DOHH2 (cell line): ENCODE data around the gene EEF2.
"Not testable (repeated sequence)": the region's sequence is repeated elsewhere in the genome, so short reads cannot be mapped to it uniquely, and the experiment has no call there.

ENCODE experiments used
- H3F3A ChIP-seq: fragments of 200-600 bp; sonication (generic), shearing (Covaris generic); 2 replicates; pipeline ENCODE4 v1.6.0; 2016; ENCODE audit warnings: antibody characterized with exemption, mild to moderate bottlenecking; ENCODE audit not compliant: control insufficient read depth, insufficient read depth
- H3K27ac ChIP-seq: fragments of 200-600 bp; sonication (generic); 2 replicates; pipeline ENCODE4 v1.5.1; 2014; ENCODE audit warnings: low read depth, mild to moderate bottlenecking, low read length, moderate library complexity
- H3K27me3 ChIP-seq: fragments of 200-600 bp; sonication (generic); 2 replicates; pipeline ENCODE4 v1.6.1; 2014; ENCODE audit warnings: mild to moderate bottlenecking, low read length, mixed read lengths; ENCODE audit not compliant: control insufficient read depth
- H3K36me3 ChIP-seq: fragments of 200-600 bp; sonication (generic); 2 replicates; pipeline ENCODE4 v1.6.1; 2014; ENCODE audit warnings: mild to moderate bottlenecking, low read length, moderate library complexity, mixed read lengths; ENCODE audit not compliant: control insufficient read depth
- H3K4me1 ChIP-seq: fragments of 200-600 bp; sonication (generic); 2 replicates; pipeline ENCODE4 v1.6.1; 2014; ENCODE audit warnings: mild to moderate bottlenecking, low read length, mixed read lengths; ENCODE audit not compliant: control insufficient read depth
- H3K4me2 ChIP-seq: fragments of 200-600 bp; sonication (generic); 2 replicates; pipeline ENCODE4 v1.6.0; 2014; ENCODE audit warnings: mild to moderate bottlenecking, low read length, moderate library complexity
- H3K4me3 ChIP-seq: fragments of 200-600 bp; sonication (generic); 2 replicates; pipeline ENCODE4 v1.5.1; 2014; ENCODE audit warnings: mild to moderate bottlenecking, low read length, mixed read lengths
- H3K79me2 ChIP-seq: fragments of 200-600 bp; sonication (generic); 2 replicates; pipeline ENCODE4 v1.6.1; 2014; ENCODE audit warnings: mild to moderate bottlenecking, low read length, mixed read lengths; ENCODE audit not compliant: control insufficient read depth
- H3K9me2 ChIP-seq: fragments of 200-600 bp; sonication (generic); replicated peaks from 2 replicates; pipeline ENCODE4 v1.6.1; 2014; ENCODE audit warnings: mild to moderate bottlenecking, low read length, mixed read lengths; ENCODE audit not compliant: control insufficient read depth
- H3K9me3 ChIP-seq: fragments of 200-600 bp; sonication (generic); 2 replicates; pipeline ENCODE4 v1.6.1; 2014; ENCODE audit warnings: antibody characterized with exemption, low read length, mixed read lengths; ENCODE audit not compliant: control insufficient read depth, insufficient read depth
- H4K20me1 ChIP-seq: fragments of 200-600 bp; sonication (generic); 2 replicates; pipeline ENCODE4 v1.6.0; 2014; ENCODE audit warnings: low read depth, mild to moderate bottlenecking, antibody characterized with exemption, low read length, moderate library complexity; ENCODE audit not compliant: control insufficient read depth, insufficient read depth
- EZH2phosphoT487 ChIP-seq: fragments of 200-600 bp; sonication (generic); IDR thresholded peaks from 2 replicates; pipeline ENCODE4 v1.6.1; 2017; ENCODE audit warnings: borderline replicate concordance, mild to moderate bottlenecking, antibody characterized with exemption, low read length, moderate library complexity, mixed read lengths
- TF ChIP-seq, protein P1 (sequence below): fragments of 200-600 bp; sonication (generic); IDR thresholded peaks from one replicate; pipeline ENCODE4 v1.5.1; 2014; ENCODE audit warnings: antibody characterized with exemption, mild to moderate bottlenecking, low read depth, low read length; ENCODE audit not compliant: poor library complexity, severe bottlenecking

The EEF2 gene

GRCh38 chr19:3954107-3954506 is 31.2 kb downstream of the EEF2 start:
- TF ChIP-seq EZH2phosphoT487 = no peak
- TF ChIP-seq, protein P1, sequence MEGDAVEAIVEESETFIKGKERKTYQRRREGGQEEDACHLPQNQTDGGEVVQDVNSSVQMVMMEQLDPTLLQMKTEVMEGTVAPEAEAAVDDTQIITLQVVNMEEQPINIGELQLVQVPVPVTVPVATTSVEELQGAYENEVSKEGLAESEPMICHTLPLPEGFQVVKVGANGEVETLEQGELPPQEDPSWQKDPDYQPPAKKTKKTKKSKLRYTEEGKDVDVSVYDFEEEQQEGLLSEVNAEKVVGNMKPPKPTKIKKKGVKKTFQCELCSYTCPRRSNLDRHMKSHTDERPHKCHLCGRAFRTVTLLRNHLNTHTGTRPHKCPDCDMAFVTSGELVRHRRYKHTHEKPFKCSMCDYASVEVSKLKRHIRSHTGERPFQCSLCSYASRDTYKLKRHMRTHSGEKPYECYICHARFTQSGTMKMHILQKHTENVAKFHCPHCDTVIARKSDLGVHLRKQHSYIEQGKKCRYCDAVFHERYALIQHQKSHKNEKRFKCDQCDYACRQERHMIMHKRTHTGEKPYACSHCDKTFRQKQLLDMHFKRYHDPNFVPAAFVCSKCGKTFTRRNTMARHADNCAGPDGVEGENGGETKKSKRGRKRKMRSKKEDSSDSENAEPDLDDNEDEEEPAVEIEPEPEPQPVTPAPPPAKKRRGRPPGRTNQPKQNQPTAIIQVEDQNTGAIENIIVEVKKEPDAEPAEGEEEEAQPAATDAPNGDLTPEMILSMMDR = no peak
- Histone ChIP-seq H3K4me3 (no peak overlapping the region), H3K9me2 (no peaks in the 10 kb centered on the region), H3K79me2 (no peaks in the 10 kb centered on the region), H3K4me1 (peaks cover 4% of the 10 kb centered on the region), H3K36me3 (peaks cover 4% of the 10 kb centered on the region), H3F3A (no peaks in the 10 kb centered on the region), H3K27me3 (no peaks in the 10 kb centered on the region), H3K27ac (no peak overlapping the region), H3K9me3 (no peaks in the 10 kb centered on the region), H4K20me1 (no peaks in the 10 kb centered on the region), H3K4me2 (no peak overlapping the region)

- not testable (repeated sequence) for H3K4me1 ChIP-seq, H3K9me3 ChIP-seq, H3K27ac ChIP-seq, H3K4me3 ChIP-seq, H3K4me2 ChIP-seq, H4K20me1 ChIP-seq, H3K27me3 ChIP-seq, H3K79me2 ChIP-seq, H3F3A ChIP-seq, H3K9me2 ChIP-seq, H3K36me3 ChIP-seq
Measured at GRCh38 chr19:3952755-3953276, 32.4 kb downstream of the EEF2 start.

DNA sequence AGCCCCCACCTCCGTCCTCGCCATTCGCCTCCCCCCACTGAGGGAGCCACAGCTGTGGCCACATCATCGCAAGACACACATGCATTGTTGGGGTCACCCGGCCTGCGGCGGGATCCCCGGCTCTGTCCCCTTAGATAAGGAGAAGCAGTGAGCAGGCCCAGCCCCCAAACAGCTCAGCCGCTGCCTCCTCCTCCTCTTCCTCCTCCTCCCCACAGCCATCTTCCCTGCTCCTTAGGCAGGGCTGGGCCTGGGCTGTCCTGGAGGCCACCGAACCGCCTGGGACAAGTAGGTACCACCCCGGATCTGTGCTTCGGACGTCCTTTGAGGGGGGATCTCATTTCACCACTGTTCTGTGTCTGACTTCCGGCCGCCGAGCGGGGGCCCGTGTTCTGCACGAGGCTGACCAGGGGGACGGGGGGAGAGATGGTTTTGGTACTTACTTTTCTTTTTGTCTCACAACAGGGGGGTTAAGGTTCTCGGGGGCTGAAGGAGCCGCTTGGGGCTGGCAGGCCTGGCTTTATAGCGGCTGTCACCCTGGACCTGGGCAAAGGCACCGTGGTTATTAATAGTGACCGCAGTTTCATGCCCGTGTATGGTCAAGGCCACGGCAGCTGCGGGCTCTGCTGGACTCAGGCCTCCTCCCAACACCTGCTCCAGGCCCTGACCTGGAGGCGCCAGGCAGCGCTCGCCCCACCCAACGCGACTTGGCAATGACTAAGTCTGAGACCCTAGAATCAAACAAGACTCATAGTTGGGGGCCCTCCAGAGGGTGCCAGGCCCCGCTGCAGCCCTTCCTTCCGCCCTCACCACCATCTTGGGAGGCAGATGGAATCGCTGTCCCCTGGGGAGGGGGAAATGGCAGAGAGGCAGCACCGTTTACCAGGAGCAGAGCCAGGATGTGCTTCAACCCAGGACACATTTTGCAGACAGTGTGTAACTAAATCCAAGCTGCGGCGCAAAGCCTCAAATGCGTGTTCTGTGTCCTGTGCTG is 34.1 kb downstream of the EEF2 start:
- H3K4me2 ChIP-seq = no peak overlapping the region
- TF ChIP-seq, protein P1 = no peak
- TF ChIP-seq EZH2phosphoT487 = no peak
- no peaks in the 10 kb centered on the region for H3K27me3 ChIP-seq
- H3F3A ChIP-seq = no peaks in the 10 kb centered on the region
- no peak overlapping the region for H3K4me3 ChIP-seq
- no peak overlapping the region for H3K27ac ChIP-seq
- no peaks in the 10 kb centered on the region for H3K36me3 ChIP-seq
- H3K4me1 ChIP-seq = peaks cover 4% of the 10 kb centered on the region
- H3K9me3 ChIP-seq = no peaks in the 10 kb centered on the region
- no peaks in the 10 kb centered on the region for H3K79me2 ChIP-seq
- H4K20me1 ChIP-seq = no peaks in the 10 kb centered on the region
- no peaks in the 10 kb centered on the region for H3K9me2 ChIP-seq
